Right cardiac atrium (tissue), 5 donors: Measurements from ENCODE around the gene SLC46A1. TPM values are rescaled to one million over a fixed set of nuclear protein-coding genes. Genes with fewer than 3 reads are reported as not detected.
A peak's percentile ranks its signal among the peaks of the same experiment; 100 is the strongest.
"Not testable (repeated sequence)": the region's sequence is repeated elsewhere in the genome, so short reads cannot be mapped to it uniquely, and the experiment has no call there.

Source experiments
- ATAC-seq, 2 donors: fragments of 200-7000 bp; cut with Tn5 transposase; one replicate each; pipeline versions ENCODE4 v1.8.0 to v1.9.1; 2020; ENCODE audit warnings: moderate library complexity in 2 of 2, mild to moderate bottlenecking in 1 of 2
- DNase-seq, 3 donors: peaks; one replicate each; pipeline ENCODE4 v3.0.0-alpha.2; 2020
- H3K27ac ChIP-seq: one replicate; pipeline ENCODE4 v1.5.1; 2013; ENCODE audit warnings: mild to moderate bottlenecking, low read length, control low read depth, moderate library complexity
- H3K27me3 ChIP-seq: one replicate; pipeline ENCODE4 v1.6.1; 2013; ENCODE audit not compliant: control insufficient read depth, insufficient read depth
- H3K4me1 ChIP-seq: one replicate; pipeline ENCODE4 v1.6.1; 2013; ENCODE audit warnings: low read length; ENCODE audit not compliant: control insufficient read depth, insufficient read depth
- H3K4me3 ChIP-seq: one replicate; pipeline ENCODE4 v1.5.1; 2013; ENCODE audit warnings: low read length, control low read depth
- H3K9me3 ChIP-seq: one replicate; pipeline ENCODE4 v1.6.1; 2013; ENCODE audit warnings: low read length; ENCODE audit not compliant: control insufficient read depth
- WGBS: extraction: QIAGEN DNeasy Blood & Tissue Kit; methylation state at CpG from one replicate; pipeline ENCODE4 v1.1.7; 2013; 5-methylcytosine and 5-hydroxymethylcytosine counted together
- intact Hi-C, 4 donors: fragments of 100-400 bp; cut with DNase I; formaldehyde crosslinking; loops; one replicate each; pipeline versions ENCODE4 v1.11.0 to v1.14.0; 2022 to 2023
- long read RNA-seq, 4 donors: library from polyadenylated mRNA; unstranded; transcript quantifications; one replicate each; pipeline ENCODE4 v2.0.0, GENCODE V29; 2020 to 2021
- polyA plus RNA-seq: library from polyadenylated mRNA; stranded (reverse); fragments of 200-250 nt; gene quantifications from one replicate; pipeline ENCODE4 v1.2.3, GENCODE V29; 2013
- total RNA-seq, 4 donors: library from RNA; stranded (reverse); fragmentation: NEBNext Ultra II Directional; extraction: Animal tissue kit (Norgen Biotek cat#: 25700); gene quantifications; one replicate each; pipeline ENCODE4 v1.2.1, GENCODE V29; 2021
- donor health status: healthy with polysubstance abuse.
- donor health status: DM: no; HTN: yes; CAD: no.
- donor health status: DM: no; HTN: no; CAD: no.
- donor health status: DM: no; HTN: yes; CAD: no; lungs with severe emphysema.
- donor health status: DM: yes; HTN: yes; CAD: no.

Gene SLC46A1
- total RNA-seq (1 to 10 TPM; 5.3 to 9.2 (median 7.6) TPM), polyA plus RNA-seq (3.0 TPM)
- long read RNA-seq, donor 1, full-length matches to known transcripts: 2 of 4 reads
- long read RNA-seq, donor 1, partial matches to known transcripts: 1 of 4 reads
- long read RNA-seq, donor 1, other reads (novel, unspliced or antisense): 1 of 4 reads
- long read RNA-seq, donor 2, full-length matches to known transcripts: 1 of 2 reads
- long read RNA-seq, donor 2, partial matches to known transcripts: 1 of 2 reads
- long read RNA-seq, donor 2, other reads (novel, unspliced or antisense): 0 of 2 reads
- long read RNA-seq, donor 3, partial matches to known transcripts: 0 of 7 reads
- long read RNA-seq, donor 3, other reads (novel, unspliced or antisense): 7 of 7 reads
- long read RNA-seq, donor 4, partial matches to known transcripts: 2 of 3 reads
- long read RNA-seq, donor 4, other reads (novel, unspliced or antisense): 1 of 3 reads

GRCh38 chr17:28405632-28406472 is at the start of gene SLC46A1:
TSS of gene SLC46A1 (minus strand) at chr17:28406212. CDS start at chr17:28406114, 98 bp downstream.
- ATAC-seq (peak; percentile 80 to 87), DNase-seq (peak; percentile 75 to 88 (median 88))
- no peaks in the 10 kb centered on the region for H3K27me3 ChIP-seq
- H3K4me1 ChIP-seq: no peaks in the 10 kb centered on the region
- H3K9me3 ChIP-seq: no peaks in the 10 kb centered on the region
- WGBS: under 1% methylated on average over 70 of the region's 70 CpGs
- intact Hi-C loops: no loop called here
- H3K4me3 ChIP-seq: peak within 1 kb of the TSS; percentile 53
- no peak within 1 kb of the TSS for H3K27ac ChIP-seq

GRCh38 chr17:28449859-28450258 is 43.8 kb upstream of the SLC46A1 start:
- no peak for ATAC-seq
- Histone ChIP-seq H3K27ac (no peak overlapping the region), H3K4me3 (no peak overlapping the region), H3K27me3 (no peaks in the 10 kb centered on the region), H3K9me3 (no peaks in the 10 kb centered on the region), H3K4me1 (no peaks in the 10 kb centered on the region)
- no peak for DNase-seq
- WGBS: 88% methylated on average over 1 of the region's 1 CpG
- intact Hi-C loops: no loop called here

- H3K27me3 ChIP-seq: no peaks in the 10 kb centered on the region
- H3K9me3 ChIP-seq: no peaks in the 10 kb centered on the region
- WGBS: 67% methylated on average over 5 of the region's 5 CpGs
- no peak for ATAC-seq
- DNase-seq: no peak
- no peak overlapping the region for H3K27ac ChIP-seq
- intact Hi-C loops: no loop called here
- no peaks in the 10 kb centered on the region for H3K4me1 ChIP-seq
- no peak overlapping the region for H3K4me3 ChIP-seq
Observed at GRCh38 chr17:28447396-28447760, 41.4 kb upstream of the SLC46A1 start.

GRCh38 chr17:28446716-28447395 is 40.8 kb upstream of the SLC46A1 start:
- DNase-seq: no peak
- no peak overlapping the region for H3K4me3 ChIP-seq
- no peaks in the 10 kb centered on the region for H3K9me3 ChIP-seq
- H3K27me3 ChIP-seq: no peaks in the 10 kb centered on the region
- no peaks in the 10 kb centered on the region for H3K4me1 ChIP-seq
- ATAC-seq: no peak
- no peak overlapping the region for H3K27ac ChIP-seq
- intact Hi-C loops: no loop called here
- 86% methylated on average over 8 of the region's 8 CpGs for WGBS

GRCh38 chr17:28443901-28444638 is 38.1 kb upstream of the SLC46A1 start:
- Histone ChIP-seq H3K27me3 (no peaks in the 10 kb centered on the region), H3K27ac (no peak overlapping the region), H3K4me1 (no peaks in the 10 kb centered on the region), H3K4me3 (no peak overlapping the region), H3K9me3 (no peaks in the 10 kb centered on the region)
- 87% methylated on average over 9 of the region's 9 CpGs for WGBS
- DNase-seq (no peak), ATAC-seq (no peak)
- intact Hi-C loops: no loop called here

- ATAC-seq, H3K4me3 ChIP-seq, H3K4me1 ChIP-seq, H3K9me3 ChIP-seq, DNase-seq, H3K27me3 ChIP-seq, intact Hi-C loops, H3K27ac ChIP-seq: not testable (repeated sequence)
- 71% methylated on average over 8 of the region's 8 CpGs for WGBS
Observed at GRCh38 chr17:28434326-28434725, 28.3 kb upstream of the SLC46A1 start.

GRCh38 chr17:28433721-28434120 is 27.7 kb upstream of the SLC46A1 start:
- no peaks in the 10 kb centered on the region for H3K4me1 ChIP-seq
- intact Hi-C loops: no loop called here
- H3K4me3 ChIP-seq: no peak overlapping the region
- WGBS: 66% methylated on average over 1 of the region's 1 CpG
- no peak overlapping the region for H3K27ac ChIP-seq
- no peak for ATAC-seq
- no peaks in the 10 kb centered on the region for H3K9me3 ChIP-seq
- DNase-seq: no peak
- no peaks in the 10 kb centered on the region for H3K27me3 ChIP-seq

- H3K4me1 ChIP-seq, H3K4me3 ChIP-seq, H3K9me3 ChIP-seq, DNase-seq, H3K27me3 ChIP-seq, H3K27ac ChIP-seq, ATAC-seq: not testable (repeated sequence)
- WGBS: 87% methylated on average over 4 of the region's 4 CpGs
- intact Hi-C loops: loop anchor here in 1 of 4 donors (10.0 kb wide), 1 partner anchor 57 kb away; no protein-coding TSS in a partner anchor
Observed at GRCh38 chr17:28427982-28428381, 22.0 kb upstream of the SLC46A1 start.

- Histone ChIP-seq H3K4me1 (no peaks in the 10 kb centered on the region), H3K9me3 (no peaks in the 10 kb centered on the region), H3K27me3 (no peaks in the 10 kb centered on the region), H3K4me3 (no peak overlapping the region), H3K27ac (no peak overlapping the region)
- intact Hi-C loops: loop anchor here in 1 of 4 donors (10.0 kb wide), 1 partner anchor 57 kb away; no protein-coding TSS in a partner anchor
- ATAC-seq: no peak
- WGBS: 89% methylated on average over 5 of the region's 5 CpGs
- DNase-seq: no peak
Observed at GRCh38 chr17:28427371-28427770, 21.4 kb upstream of the SLC46A1 start.

GRCh38 chr17:28426081-28426519 is 20.1 kb upstream of the SLC46A1 start:
- Histone ChIP-seq H3K4me1 (no peaks in the 10 kb centered on the region), H3K9me3 (no peaks in the 10 kb centered on the region), H3K27me3 (no peaks in the 10 kb centered on the region), H3K4me3 (no peak overlapping the region), H3K27ac (no peak overlapping the region)
- intact Hi-C loops: loop anchor here in 1 of 4 donors (10.0 kb wide), 1 partner anchor 59 kb away; no protein-coding TSS in a partner anchor
- ATAC-seq (peak; percentile 23 to 26), DNase-seq (no peak)
- WGBS: 78% methylated on average over 9 of the region's 9 CpGs
